Neural crest cell (in vitro differentiated cells): Measurements from ENCODE around the gene ESPL1. TPM values are rescaled to one million over a fixed set of nuclear protein-coding genes. Genes with fewer than 3 reads are reported as not detected.

Experiments
- DNase-seq: peaks from one replicate; pipeline ENCODE4 v3.0.0; 2021; ENCODE audit warnings: low read depth, mixed read lengths, low spot score
- H3K27ac Mint-ChIP-seq: one replicate; pipeline ENCODE4 v1.8.0; 2021; ENCODE audit warnings: mild to moderate bottlenecking, mixed read lengths; ENCODE audit not compliant: unreplicated experiment
- H3K27me3 Mint-ChIP-seq: 2 replicates; pipeline ENCODE4 v1.8.0; 2021; ENCODE audit warnings: low read depth, mild to moderate bottlenecking, mixed read lengths
- H3K36me3 Mint-ChIP-seq: 2 replicates; pipeline ENCODE4 v1.8.0; 2021; ENCODE audit warnings: low read depth, mild to moderate bottlenecking, mixed read lengths
- H3K4me1 Mint-ChIP-seq: 2 replicates; pipeline ENCODE4 v1.8.0; 2021; ENCODE audit warnings: mixed read lengths
- H3K4me3 Mint-ChIP-seq: one replicate; pipeline ENCODE4 v1.8.0; 2021; ENCODE audit warnings: mild to moderate bottlenecking, mixed read lengths
- H3K9me3 Mint-ChIP-seq: 2 replicates; pipeline ENCODE4 v1.8.0; 2021; ENCODE audit warnings: mixed read lengths
- total RNA-seq: library from RNA; stranded (reverse); gene quantifications from 2 replicates; pipeline ENCODE4 v1.2.1, GENCODE V29; 2021
- TF ChIP-seq, protein P1 (sequence below): fragments of 200-600 bp; sonication (generic); conservative IDR thresholded peaks from 2 replicates; pipeline ENCODE4 v1.5.0; 2021; ENCODE audit warnings: antibody characterized with exemption, mild to moderate bottlenecking

The ESPL1 gene
- total RNA-seq, 1 donor from 2014 or later, result 65.8 TPM

DNA sequence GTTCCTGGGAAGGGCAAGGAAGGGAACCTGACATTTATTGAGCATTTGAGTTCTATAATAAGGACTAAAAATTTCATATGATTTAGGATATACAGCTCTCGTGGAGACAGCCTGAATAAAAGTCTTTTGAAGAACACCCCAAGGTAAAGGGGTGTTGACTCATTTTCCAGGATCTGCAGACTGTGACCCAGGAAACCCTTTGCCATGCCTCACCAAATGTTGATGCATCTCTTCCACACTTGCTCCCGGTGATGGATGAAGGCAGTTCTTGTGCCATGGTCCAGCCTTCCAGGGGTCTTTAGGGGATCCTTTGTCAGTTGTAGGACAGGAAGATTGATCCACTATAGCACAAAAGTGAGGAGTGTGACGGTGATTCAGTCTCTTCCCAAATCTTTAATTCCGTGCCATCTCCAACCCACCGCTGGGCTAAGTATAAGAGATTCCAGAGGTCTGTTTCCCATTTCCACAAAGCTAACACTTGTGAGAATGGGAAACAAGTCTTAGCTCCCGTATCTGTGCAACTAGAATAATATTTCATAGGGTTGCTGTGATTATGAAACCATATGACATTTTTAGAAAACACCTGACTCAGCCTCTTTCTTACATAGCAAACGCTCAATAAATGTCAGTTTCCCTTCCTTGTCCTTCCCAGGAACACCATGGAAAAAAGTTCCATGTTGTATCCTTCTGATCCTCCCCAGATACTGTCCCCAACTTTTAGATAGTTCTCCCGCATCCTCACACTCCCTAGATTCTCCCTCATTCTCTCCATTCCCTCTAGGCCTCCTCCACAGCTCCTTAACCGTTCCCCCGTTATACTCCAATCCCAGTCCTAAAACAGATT is 52.5 kb downstream of the ESPL1 start:
- DNase-seq, result no peak
- TF ChIP-seq, protein P1, sequence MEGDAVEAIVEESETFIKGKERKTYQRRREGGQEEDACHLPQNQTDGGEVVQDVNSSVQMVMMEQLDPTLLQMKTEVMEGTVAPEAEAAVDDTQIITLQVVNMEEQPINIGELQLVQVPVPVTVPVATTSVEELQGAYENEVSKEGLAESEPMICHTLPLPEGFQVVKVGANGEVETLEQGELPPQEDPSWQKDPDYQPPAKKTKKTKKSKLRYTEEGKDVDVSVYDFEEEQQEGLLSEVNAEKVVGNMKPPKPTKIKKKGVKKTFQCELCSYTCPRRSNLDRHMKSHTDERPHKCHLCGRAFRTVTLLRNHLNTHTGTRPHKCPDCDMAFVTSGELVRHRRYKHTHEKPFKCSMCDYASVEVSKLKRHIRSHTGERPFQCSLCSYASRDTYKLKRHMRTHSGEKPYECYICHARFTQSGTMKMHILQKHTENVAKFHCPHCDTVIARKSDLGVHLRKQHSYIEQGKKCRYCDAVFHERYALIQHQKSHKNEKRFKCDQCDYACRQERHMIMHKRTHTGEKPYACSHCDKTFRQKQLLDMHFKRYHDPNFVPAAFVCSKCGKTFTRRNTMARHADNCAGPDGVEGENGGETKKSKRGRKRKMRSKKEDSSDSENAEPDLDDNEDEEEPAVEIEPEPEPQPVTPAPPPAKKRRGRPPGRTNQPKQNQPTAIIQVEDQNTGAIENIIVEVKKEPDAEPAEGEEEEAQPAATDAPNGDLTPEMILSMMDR, result no peak
- Mint-ChIP-seq H3K9me3 (no peaks in the 10 kb centered on the region), H3K27ac (peak overlapping the region; percentile 99), H3K36me3 (peaks cover 5% of the 10 kb centered on the region), H3K27me3 (no peaks in the 10 kb centered on the region), H3K4me3 (peak overlapping the region; percentile 97), H3K4me1 (peaks cover 33% of the 10 kb centered on the region)

DNA sequence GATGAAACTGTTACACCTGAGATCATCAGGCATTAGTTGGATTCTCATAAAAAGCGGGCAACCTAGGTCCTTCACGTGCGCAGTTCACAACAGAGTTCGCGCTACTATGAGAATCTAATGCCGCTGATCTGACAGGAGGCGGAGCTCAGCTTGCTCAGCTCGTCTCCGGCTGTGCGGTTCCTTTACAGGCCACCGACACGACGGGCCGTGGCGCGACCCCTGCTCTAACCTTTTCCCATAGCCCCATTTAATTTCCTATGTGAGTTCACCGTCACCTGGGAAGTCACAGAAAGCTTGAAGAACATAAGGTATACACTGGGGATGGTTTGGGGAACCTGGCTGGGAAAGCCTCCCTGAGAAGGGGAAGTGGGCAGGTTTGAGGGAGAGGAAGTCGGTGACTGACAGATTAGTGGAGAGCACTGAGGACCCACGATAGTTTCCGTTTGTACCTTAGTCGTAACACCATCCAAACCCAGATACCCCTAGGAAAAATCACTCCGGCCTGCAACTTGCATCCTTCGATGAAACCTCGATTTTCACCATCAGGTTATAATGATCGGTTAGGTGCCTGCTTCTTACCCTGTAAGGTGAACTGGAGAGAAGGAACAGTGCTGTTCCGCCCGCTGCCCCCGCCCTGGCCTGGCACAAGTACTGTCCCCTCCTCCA is 56.1 kb downstream of the ESPL1 start:
- Mint-ChIP-seq H3K4me3 (peak overlapping the region; percentile 80), H3K27me3 (peaks cover 5% of the 10 kb centered on the region), H3K9me3 (no peaks in the 10 kb centered on the region), H3K4me1 (peaks cover 47% of the 10 kb centered on the region), H3K27ac (no peak overlapping the region), H3K36me3 (no peaks in the 10 kb centered on the region)
- no peak for DNase-seq
- TF ChIP-seq, protein P1, result no peak

GRCh38 chr12:53324779-53325510 is 56.8 kb downstream of the ESPL1 start:
- no peak overlapping the region for H3K27ac Mint-ChIP-seq
- TF ChIP-seq, protein P1, result peak; percentile 77
- H3K4me3 Mint-ChIP-seq, result peak overlapping the region; percentile 80
- H3K27me3 Mint-ChIP-seq, result peaks cover 5% of the 10 kb centered on the region
- H3K4me1 Mint-ChIP-seq, result peaks cover 47% of the 10 kb centered on the region
- no peaks in the 10 kb centered on the region for H3K9me3 Mint-ChIP-seq
- peak; percentile 83 for DNase-seq
- no peaks in the 10 kb centered on the region for H3K36me3 Mint-ChIP-seq

- TF ChIP-seq, protein P1, result no peak
- peak overlapping the region; percentile 85 for H3K4me3 Mint-ChIP-seq
- H3K36me3 Mint-ChIP-seq, result no peaks in the 10 kb centered on the region
- no peaks in the 10 kb centered on the region for H3K9me3 Mint-ChIP-seq
- H3K27me3 Mint-ChIP-seq, result peaks cover 5% of the 10 kb centered on the region
- no peak overlapping the region for H3K27ac Mint-ChIP-seq
- peak; percentile 44 for DNase-seq
- peaks cover 40% of the 10 kb centered on the region for H3K4me1 Mint-ChIP-seq
These were observed 57.5 kb downstream of the ESPL1 start for GRCh38 chr12:53325511-53326061.
